HG02981 (cell line): ENCODE data around the gene NTN3.
"Not testable (repeated sequence)": the region's sequence is repeated elsewhere in the genome, so short reads cannot be mapped to it uniquely, and the experiment has no call there.

ENCODE experiments used
- ATAC-seq: cut with Tn5 transposase; IDR thresholded peaks from one replicate; pipeline ENCODE4 v1.9.1; 2021; ENCODE audit warnings: mild to moderate bottlenecking, moderate library complexity; ENCODE audit not compliant: unreplicated experiment

NTN3 gene

DNA sequence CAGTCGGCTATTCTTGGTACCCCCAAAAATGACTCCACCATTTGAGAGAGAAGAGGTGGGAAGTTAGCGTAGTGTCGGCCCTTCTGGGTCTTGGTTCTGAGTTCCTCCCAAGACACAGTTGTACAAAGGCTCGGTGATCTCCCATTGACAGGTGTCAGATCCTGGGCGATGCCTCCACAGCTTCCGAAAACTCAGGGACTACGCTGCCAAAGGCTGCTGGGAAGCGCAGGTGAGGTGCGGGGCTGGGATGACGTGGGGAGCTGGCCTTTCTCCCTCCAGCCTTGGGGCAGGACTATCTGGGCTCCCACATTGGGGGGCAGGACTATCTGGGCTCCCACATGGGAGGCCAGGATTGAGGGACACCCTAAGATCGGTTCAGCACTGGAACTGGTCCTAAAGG, 31.5 kb upstream of the NTN3 start:
- ATAC-seq: no peak

DNA sequence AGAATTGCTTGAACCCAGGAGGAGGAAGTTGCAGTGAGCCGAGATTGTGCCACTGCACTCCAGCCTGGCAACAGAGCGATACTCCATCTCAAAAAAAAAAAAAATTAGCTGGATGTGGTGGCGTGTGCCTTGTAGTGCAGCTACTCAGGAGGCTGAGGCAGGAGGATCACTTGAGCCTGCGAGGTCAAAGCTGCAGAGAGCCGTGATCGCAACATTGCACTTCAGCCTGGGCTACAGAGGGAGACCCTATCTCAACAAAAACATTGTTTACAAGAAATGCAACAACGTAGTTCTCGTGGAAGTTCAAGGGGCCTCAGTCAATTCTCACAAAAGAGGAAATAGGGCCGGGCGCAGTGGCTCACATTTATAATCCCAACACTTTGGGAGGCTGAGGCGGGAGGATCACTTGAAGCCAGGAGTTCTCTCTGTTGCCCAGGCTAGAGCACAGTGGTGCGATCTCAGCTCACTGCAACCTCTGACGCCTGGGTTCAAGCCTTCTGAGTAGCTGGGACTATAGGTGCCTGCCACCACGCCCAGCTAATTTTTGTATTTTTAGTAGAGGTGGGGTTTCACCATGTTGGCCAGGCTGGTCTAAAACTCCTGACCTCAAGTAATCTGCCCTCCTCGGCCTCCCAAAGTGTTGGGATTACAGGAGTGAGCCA, 29.8 kb upstream of the NTN3 start:
- ATAC-seq: not testable (repeated sequence)

GRCh38 chr16:2443555-2443954, 27.5 kb upstream of the NTN3 start:
- ATAC-seq: no peak

DNA sequence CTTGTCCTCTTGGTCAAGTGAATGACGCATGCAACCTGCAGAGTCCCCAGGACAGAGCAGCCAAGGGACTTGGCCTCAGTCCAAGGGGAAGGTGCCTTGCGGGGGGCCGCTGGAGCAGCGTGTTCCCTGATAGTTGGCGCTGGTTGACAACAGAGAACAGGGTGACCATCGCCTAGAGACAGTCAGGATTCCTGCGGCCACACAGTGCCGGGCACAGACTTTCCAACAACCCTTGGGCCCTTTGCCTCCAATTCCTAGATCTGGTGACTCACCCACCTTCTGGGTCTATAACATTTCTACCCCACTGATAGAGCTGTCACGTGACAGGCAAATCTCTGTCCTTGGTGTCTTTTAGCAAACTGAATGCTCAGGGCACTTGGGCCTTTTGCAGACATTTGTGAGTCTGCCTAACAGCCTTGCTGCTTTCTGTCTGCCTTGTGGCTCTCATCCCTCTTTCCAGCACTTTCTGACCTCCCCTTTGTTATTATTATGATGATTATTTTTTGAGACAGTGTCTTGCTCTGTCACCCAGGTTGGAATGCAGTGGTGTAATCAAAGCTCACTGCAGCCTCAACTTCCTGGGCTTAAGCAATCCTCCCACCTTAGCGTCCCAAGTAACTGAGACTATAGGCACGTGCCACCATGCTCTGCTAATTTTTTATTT, 23.0 kb upstream of the NTN3 start:
- no peak for ATAC-seq

- ATAC-seq: no peak
These were observed 22.0 kb upstream of the NTN3 start for GRCh38 chr16:2449118-2449517.

- ATAC-seq: no peak
These were observed 20.6 kb upstream of the NTN3 start for GRCh38 chr16:2450535-2450934.

- no peak for ATAC-seq
These were observed 20.1 kb upstream of the NTN3 start for GRCh38 chr16:2450975-2451381.

GRCh38 chr16:2451851-2452320, 19.2 kb upstream of the NTN3 start:
- no peak for ATAC-seq

DNA sequence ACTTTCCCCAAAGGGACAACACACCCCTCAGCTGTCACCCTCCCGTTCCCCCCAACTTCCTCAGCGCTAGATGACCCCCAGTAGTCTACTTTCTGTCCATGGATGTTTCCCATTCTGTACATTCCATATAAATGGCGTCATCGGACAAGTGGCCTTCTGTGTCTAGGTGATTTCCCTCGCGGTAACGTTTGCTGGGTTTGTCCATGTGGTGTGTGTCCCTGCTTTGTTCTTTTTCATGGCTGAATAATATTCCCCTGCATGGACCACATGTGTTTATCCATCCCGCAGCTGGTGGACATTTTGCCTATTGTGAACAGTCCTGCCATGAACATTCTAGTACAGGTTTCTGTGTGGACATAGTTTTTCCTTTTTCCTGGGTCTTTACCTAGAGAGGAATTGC, 18.4 kb upstream of the NTN3 start:
- no peak for ATAC-seq

- no peak for ATAC-seq
These were observed 15.8 kb upstream of the NTN3 start for GRCh38 chr16:2455081-2455845.

GRCh38 chr16:2456551-2457153, 14.4 kb upstream of the NTN3 start:
- no peak for ATAC-seq

GRCh38 chr16:2457267-2457666, 13.8 kb upstream of the NTN3 start:
- ATAC-seq: no peak

DNA sequence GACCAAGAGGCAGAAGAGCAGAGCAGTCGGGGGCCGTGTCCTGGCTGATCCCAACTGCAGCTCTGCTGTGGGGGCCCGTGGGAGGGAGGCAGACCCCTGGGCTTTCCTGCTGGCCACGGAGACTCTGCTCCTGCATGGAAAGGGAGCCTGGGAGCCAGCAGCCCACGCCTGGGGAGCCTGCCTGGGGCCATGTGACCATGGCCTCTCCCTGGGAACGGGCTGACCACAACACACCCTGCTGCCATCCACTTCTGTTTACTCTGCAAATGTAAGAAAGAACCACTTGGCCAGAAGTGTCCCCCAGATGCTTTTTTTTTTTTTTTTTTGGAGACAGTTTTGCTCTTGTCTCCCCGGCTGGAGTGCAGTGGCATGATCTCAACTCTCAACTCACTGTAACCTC, 13.2 kb upstream of the NTN3 start:
- ATAC-seq: no peak

- no peak for ATAC-seq
These were observed 12.0 kb upstream of the NTN3 start for GRCh38 chr16:2458887-2459646.

- peak; percentile 82 for ATAC-seq
These were observed 11.3 kb upstream of the NTN3 start, which contains the start of gene TEDC2 for GRCh38 chr16:2459647-2460390. Gene TEDC2, plus strand, starts transcription at chr16:2460109. Its CDS starts 36 bp downstream, at chr16:2460145.

GRCh38 chr16:2460391-2460713, 10.7 kb upstream of the NTN3 start:
- no peak for ATAC-seq

DNA sequence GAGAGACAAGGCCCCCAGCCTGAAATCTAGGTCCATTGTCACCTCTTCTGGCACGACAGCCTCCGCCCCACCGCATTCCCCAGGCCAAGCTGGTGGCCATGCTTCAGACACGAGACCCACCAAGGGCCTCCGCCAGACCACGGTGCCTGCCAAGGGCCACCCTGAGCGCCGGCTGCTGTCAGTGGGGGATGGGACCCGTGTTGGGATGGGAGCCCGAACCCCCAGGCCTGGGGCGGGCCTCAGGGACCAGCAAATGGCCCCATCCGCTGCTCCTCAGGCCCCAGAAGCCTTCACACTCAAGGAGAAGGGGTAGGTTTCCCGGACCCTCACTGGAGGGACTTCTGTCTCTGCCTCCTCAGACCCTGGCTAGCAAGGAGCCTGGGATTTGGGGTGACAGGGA, 10.2 kb upstream of the NTN3 start:
- no peak for ATAC-seq

GRCh38 chr16:2462031-2462866, 8.8 kb upstream of the NTN3 start:
- no peak for ATAC-seq

DNA sequence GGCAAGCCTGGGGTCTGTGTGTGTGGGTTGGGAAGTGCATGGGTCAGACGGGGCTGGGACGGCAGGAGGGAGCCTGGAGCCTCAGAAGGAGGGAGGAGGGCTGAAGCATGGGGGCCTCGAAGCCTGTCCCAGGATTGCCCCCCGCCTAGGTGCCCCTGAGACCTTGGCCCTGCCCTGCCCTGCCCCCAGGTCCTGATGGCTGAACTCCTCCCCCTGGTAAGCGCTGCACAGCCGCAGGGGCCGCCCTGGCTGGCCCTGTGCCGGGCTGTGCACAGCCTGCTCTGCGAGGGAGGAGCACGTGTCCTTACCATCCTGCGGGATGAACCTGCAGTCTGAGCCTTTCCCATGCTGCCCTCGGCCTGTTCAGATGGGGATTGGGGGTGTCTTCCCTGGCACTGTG, 6.8 kb upstream of the NTN3 start:
- ATAC-seq: no peak
